ENCODE results near the gene TOP1.

Gene TOP1

DNA sequence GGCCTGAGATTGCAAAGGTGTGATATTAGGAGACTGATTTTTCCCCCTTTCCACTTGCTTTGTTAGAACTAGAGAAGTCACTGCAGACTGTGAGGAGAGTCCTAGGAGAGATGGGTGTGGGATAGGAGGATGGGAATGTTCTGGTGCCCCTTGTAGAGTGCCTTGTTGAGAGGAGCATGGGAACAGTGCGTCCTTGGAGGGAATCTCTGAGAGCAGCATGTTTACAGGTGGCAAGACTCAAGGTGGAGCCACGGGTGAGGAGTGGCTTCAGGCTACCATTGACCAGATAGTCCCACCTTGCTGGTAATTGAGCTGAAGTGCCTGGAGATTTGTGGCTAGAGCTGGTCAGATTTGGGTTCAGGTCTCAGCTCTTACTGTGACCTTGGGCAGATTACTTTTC, 114.7 kb downstream of the TOP1 start:
- DNase-seq = no peak
- H3K27me3 Mint-ChIP-seq = no peaks in the 10 kb centered on the region
- H3K4me1 Mint-ChIP-seq = peaks cover 97% of the 10 kb centered on the region
- ATAC-seq = no peak
- no peaks in the 10 kb centered on the region for H3K9me3 Mint-ChIP-seq
- peak overlapping the region; percentile 88 to 90 for H3K4me3 Mint-ChIP-seq
- peak overlapping the region in 1 of 2 donors; percentile 52 for H3K27ac Mint-ChIP-seq

DNA sequence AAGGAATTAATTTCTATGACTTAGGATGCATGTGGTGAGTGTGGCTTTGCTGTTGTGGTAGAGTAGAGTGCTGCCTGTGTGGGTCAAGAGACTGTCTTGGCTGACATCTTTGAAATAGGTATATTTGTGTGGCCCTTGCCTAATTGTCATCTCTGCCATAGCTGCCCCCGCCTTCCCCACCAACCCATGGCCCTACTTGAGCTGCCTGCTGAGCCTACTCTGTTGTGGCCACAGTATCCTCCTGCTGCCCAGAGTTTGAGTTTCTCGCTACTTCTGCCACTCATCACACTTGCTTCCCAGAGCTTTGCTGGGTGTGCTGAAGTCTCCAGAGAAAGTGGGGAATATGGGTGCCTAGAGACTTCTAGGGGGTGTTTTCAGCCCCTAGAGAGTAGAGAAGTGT, 116.7 kb downstream of the TOP1 start:
- Mint-ChIP-seq H3K27ac (peak overlapping the region; percentile 24 to 90), H3K4me3 (peak overlapping the region; percentile 29 to 42), H3K27me3 (no peaks in the 10 kb centered on the region), H3K9me3 (no peaks in the 10 kb centered on the region), H3K4me1 (peaks cover 100% of the 10 kb centered on the region)
- ATAC-seq (no peak), DNase-seq (no peak)

DNA sequence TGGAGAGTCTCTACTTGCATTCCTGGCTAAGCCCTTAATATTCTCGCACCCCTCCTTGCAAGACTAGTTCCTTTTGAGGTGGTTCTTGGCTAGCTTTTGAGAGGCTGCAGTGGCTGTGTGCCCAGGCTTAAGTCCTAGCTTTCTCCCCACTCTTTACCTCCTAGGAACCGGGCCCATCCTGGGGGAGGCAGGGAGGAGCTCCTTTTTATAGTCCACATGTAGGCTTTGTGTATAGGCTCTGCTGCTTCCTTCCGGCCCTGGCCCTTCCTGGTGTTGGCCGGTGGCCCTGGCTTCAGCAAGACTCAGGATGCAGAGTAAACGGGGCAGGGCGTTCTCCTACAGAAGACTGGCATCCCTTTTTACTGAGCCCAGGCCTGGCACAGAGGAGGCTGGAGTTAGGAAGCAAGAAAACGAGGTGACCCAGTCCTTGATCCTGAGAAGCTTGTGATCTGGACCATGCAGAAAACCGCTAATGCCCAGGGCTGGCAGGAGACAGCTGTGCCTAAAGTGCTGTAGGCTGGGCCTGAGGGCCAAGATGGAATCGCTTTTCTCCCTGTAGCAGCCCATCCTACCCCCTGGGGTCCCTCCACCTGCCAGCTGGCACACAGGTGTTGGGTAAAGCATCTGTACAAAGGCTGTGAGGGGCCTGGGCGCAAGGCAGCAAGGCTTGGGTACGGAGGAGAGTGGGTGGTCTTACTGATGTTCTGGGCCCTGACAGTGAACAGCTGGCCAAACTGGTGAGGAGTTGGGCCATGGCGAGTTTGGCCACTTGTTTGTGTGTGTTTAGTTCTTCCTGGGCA, 117.4 kb downstream of the TOP1 start:
- no peak for DNase-seq

DNA sequence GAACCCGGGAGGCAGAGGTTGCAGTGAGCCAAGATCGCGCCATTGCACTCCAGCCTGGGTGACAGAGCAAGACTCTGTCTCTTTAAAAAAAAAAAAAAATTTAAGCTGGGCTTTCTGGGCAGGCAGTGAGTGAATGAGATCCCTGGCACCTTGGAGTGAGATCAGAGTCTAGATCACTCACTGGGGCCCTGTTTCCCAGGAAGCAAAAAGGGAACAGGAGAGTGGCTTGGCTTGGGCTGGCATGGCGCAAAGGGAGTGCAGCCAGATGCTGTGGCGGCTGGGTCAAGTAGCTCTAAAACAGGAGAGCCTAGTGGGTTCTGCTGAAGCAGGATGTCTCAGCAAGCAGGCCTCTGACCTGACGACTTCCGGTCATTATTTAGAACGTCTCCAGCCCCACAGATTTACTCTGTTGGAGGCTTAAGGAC, 119.2 kb downstream of the TOP1 start:
- Mint-ChIP-seq H3K27me3 (no peaks in the 10 kb centered on the region), H3K27ac (peak overlapping the region; percentile 75 to 83), H3K4me3 (peak overlapping the region; percentile 21 to 29), H3K9me3 (no peaks in the 10 kb centered on the region), H3K4me1 (peaks cover 100% of the 10 kb centered on the region)
- no peak for DNase-seq
- ATAC-seq = no peak

More for the DNA sequence above, 117.4 kb downstream of the TOP1 start:
- ATAC-seq = no peak
- peak overlapping the region; percentile 86 to 90 for H3K27ac Mint-ChIP-seq
- peaks cover 100% of the 10 kb centered on the region for H3K4me1 Mint-ChIP-seq
- H3K4me3 Mint-ChIP-seq = peak overlapping the region; percentile 21 to 64
- no peaks in the 10 kb centered on the region for H3K27me3 Mint-ChIP-seq
- no peaks in the 10 kb centered on the region for H3K9me3 Mint-ChIP-seq

DNA sequence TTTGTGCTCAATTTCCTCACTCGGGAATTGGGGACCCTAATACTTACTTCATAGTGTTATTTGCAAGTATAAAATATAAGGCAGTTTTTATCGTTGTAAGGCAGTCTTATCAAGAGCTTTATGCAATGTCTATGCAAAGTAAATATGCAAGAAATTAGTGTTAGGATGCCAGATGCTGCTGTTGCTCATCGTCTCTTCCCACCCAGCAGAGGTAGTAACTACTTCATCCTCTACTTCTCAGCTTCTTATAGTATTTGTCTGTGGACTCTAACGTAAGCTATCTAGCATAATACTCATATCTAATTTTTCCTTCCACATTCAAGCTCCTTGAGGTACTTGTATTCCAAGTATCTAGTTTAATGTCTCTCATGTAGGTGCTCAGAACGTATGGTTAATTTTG, 120.3 kb downstream of the TOP1 start:
- H3K27ac Mint-ChIP-seq = peak overlapping the region; percentile 1 to 49
- DNase-seq (no peak), ATAC-seq (no peak)
- peaks cover 100% of the 10 kb centered on the region for H3K4me1 Mint-ChIP-seq
- no peaks in the 10 kb centered on the region for H3K27me3 Mint-ChIP-seq
- H3K4me3 Mint-ChIP-seq = peak overlapping the region in 1 of 2 donors; percentile 19
- H3K9me3 Mint-ChIP-seq = no peaks in the 10 kb centered on the region

DNA sequence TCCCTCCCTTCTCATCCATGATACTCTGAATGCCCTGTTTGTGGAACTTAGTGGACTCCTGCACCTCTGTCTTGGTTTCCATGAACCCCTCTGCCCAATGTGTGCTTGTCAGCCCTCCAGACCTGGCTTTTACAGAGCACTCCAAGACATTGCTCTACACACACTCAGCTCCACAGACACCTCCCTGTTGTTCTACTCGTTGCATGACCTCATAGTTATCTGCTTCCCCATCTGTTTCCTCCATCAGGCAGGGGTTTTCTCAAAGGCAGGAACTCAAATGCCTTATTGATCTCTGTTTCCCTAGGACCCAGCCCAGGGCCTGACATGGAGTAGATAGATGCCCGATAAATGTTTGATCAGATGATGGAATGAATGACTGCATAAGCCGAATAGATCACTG, 122.0 kb downstream of the TOP1 start:
- DNase-seq (no peak), ATAC-seq (peak; percentile 45)
- H3K4me3 Mint-ChIP-seq = peak overlapping the region; percentile 1 to 57
- peak overlapping the region; percentile 34 to 42 for H3K27ac Mint-ChIP-seq
- H3K4me1 Mint-ChIP-seq = peaks cover 100% of the 10 kb centered on the region
- H3K27me3 Mint-ChIP-seq = no peaks in the 10 kb centered on the region
- H3K9me3 Mint-ChIP-seq = no peaks in the 10 kb centered on the region

DNA sequence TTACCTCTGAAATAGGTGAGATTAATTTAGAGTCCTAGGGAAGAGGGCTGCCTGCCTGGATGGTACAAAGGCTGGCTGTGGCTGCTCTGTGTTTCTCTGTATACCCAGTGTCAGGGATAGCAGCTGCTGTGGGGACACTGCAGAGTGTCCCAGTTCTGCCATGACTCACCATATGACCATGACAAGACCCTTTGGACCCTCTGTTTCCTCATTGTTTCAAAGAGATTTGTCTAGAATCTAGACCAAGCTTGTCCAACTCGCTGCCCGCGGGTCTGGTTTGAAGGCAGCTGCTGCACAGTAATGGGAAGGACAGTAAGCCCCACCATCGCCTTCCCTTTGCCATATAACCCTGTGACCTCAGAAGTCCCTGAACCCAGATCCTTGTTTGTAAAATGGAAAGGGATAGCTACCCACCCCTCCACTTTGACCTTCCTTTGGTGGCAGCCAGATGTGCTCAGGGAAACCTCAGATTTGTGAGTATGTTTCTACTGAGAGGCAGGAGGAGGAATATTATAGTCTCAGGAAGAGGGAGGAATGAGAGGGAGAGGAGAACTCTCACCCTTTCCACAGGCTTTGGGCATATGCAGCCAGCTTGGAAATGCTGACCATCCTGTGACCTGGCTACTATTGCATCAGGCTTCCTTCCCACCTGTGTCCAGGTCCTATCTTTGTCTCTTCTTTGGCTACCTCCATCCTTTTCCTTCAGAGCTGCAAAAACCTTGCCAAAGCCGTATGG, 122.7 kb downstream of the TOP1 start:
- no peaks in the 10 kb centered on the region for H3K27me3 Mint-ChIP-seq
- H3K9me3 Mint-ChIP-seq = no peaks in the 10 kb centered on the region
- H3K4me1 Mint-ChIP-seq = peaks cover 100% of the 10 kb centered on the region
- no peak for ATAC-seq
- H3K27ac Mint-ChIP-seq = peak overlapping the region; percentile 49 to 59
- DNase-seq = no peak
- H3K4me3 Mint-ChIP-seq = peak overlapping the region; percentile 1 to 57

DNA sequence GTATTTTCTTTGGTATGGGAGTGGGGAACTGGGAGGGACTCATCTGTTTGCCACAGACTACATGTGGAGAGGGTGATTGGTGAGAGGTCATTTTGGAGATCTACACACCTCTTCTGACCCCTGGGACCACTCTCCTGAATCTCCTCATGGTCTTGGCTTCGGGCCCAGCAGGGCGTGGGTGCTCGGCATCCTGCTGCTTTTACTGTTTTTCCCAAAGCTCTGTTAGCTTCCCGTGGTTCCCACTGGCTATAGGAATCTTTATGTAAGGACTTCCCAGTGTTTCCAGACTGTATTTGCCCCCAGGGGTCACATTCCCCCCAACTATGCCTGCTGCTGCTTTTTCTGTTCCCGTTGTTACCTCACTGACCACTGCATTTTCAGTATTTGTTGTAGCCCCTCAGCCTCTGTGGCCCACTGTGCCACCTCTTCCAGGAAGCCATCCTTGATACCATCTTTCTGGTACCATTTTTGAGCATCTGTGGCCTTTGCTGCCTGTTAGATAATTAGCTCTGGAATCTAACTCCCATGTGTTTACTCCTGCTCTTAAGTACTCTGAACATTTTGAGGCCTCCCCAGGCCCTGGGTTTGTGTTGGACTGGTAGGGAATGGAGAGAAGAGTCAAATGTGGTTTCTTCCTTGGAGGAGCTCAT, 123.6 kb downstream of the TOP1 start:
- ATAC-seq = no peak
- H3K4me3 Mint-ChIP-seq = peak overlapping the region; percentile 15 to 58

DNA sequence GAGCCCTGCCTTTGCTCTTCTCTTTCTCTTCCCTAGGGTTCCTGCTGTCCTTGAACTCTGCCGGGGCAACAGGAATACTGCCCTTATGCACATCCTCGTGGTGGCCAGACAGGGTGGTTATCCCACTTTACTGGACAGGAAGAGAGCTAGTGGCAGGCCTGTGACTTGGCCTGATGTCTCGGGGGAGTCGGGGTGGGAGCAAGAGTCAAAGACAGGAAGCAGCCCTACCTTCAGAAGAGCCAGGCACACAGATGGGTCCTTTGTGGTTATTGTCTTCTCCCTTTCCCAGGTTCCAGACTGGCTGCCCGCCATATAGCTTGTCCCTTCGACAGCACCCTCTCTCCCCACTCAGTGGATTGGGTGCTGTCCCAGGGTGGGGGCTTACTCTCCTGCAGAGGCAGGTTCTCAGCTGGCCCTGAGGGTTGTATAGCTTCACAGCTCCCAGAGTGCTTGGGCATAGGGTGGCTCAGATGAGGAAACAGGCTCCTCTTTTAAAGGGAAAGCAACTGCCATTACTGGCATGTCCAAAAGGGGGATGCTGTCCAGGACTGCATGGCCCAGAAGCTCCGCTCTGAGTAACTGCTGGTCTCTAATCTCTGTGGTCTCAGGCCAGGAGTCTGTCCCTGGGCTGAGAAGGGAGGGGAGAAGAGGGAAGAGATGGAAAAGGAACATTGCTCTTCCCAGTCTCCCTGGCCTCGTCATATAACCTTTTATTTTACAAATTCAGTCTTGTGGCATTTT, 126.0 kb downstream of the TOP1 start:
- peak overlapping the region; percentile 98 for H3K27ac Mint-ChIP-seq
- DNase-seq (no peak), ATAC-seq (no peak)
- H3K4me3 Mint-ChIP-seq = peak overlapping the region; percentile 61 to 64
- no peaks in the 10 kb centered on the region for H3K9me3 Mint-ChIP-seq
- peaks cover 100% of the 10 kb centered on the region for H3K4me1 Mint-ChIP-seq
- H3K27me3 Mint-ChIP-seq = no peaks in the 10 kb centered on the region

More for the DNA sequence above, 123.6 kb downstream of the TOP1 start:
- no peaks in the 10 kb centered on the region for H3K9me3 Mint-ChIP-seq
- H3K4me1 Mint-ChIP-seq = peaks cover 100% of the 10 kb centered on the region
- H3K27me3 Mint-ChIP-seq = no peaks in the 10 kb centered on the region
- peak overlapping the region; percentile 49 to 86 for H3K27ac Mint-ChIP-seq
- no peak for DNase-seq

DNA sequence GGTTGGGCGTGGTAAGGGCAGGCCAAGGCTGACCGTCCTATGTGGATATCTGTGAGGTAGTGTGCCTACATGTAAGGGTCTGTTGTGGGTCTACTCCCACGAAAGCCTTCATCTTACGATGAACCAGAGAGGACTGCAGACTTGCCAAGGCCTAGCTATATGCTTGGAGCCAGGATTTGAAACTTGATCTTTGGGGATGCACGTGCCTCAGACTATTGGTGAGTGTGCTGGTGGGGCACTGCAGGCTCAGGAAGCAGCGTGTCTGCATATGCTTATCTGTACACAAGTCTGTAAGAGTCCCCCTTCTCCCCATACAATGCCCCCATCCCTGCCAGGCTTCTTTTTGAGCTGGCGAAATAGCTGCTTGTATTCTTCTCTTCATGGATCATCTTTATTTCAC, 126.6 kb downstream of the TOP1 start:
- Mint-ChIP-seq H3K27me3 (no peaks in the 10 kb centered on the region), H3K4me1 (peaks cover 100% of the 10 kb centered on the region), H3K4me3 (peak overlapping the region; percentile 9 to 61), H3K27ac (peak overlapping the region; percentile 98), H3K9me3 (no peaks in the 10 kb centered on the region)
- DNase-seq (no peak), ATAC-seq (no peak)

DNA sequence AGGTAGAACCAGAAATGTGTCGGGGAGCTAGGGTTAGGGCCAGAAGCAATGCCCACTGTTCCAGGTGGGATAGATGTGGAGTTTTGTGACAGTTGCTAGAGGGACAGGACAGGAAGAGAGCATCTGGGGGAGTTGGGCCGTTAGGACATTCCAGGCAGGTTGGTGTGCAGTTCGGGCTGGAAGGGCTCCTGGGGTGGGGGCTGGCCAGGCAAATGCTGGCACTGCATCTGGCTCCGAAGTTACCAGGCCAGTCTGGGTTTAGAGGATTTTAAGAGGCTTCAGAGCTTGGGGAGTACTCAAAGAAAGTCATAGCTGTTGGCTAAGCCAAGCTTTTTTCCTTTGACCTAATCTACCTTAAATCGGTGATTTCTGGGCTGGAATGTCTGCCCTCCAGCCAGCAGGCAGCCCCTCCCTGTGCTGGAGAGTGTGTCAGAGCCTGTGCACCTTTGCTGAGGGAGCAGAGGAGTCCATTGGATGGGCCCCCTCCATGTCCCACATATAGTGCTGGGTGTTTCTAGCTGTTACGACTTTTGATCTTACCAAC, 129.5 kb downstream of the TOP1 start:
- Mint-ChIP-seq H3K4me3 (peak overlapping the region; percentile 87 to 93), H3K4me1 (peaks cover 100% of the 10 kb centered on the region), H3K27me3 (no peaks in the 10 kb centered on the region), H3K9me3 (no peaks in the 10 kb centered on the region), H3K27ac (peak overlapping the region; percentile 97 to 98)
- ATAC-seq (no peak), DNase-seq (no peak)

DNA sequence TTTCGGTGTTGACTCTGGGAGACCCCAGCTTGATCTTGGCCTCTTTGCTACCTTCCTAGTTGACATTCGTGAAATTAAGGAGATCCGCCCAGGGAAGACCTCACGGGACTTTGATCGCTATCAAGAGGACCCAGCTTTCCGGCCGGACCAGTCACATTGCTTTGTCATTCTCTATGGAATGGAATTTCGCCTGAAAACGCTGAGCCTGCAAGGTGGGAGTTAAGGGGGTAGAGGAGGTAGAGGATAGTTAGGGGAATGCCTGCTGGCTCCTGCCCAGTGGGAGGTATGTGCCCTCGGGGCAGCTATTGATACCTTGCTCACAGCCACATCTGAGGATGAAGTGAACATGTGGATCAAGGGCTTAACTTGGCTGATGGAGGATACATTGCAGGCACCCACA, 130.9 kb downstream of the TOP1 start:
- ATAC-seq (no peak), DNase-seq (no peak)
- H3K27ac Mint-ChIP-seq = peak overlapping the region; percentile 89 to 93
- no peaks in the 10 kb centered on the region for H3K27me3 Mint-ChIP-seq
- H3K4me1 Mint-ChIP-seq = peaks cover 100% of the 10 kb centered on the region
- peak overlapping the region; percentile 12 to 93 for H3K4me3 Mint-ChIP-seq
- no peaks in the 10 kb centered on the region for H3K9me3 Mint-ChIP-seq

DNA sequence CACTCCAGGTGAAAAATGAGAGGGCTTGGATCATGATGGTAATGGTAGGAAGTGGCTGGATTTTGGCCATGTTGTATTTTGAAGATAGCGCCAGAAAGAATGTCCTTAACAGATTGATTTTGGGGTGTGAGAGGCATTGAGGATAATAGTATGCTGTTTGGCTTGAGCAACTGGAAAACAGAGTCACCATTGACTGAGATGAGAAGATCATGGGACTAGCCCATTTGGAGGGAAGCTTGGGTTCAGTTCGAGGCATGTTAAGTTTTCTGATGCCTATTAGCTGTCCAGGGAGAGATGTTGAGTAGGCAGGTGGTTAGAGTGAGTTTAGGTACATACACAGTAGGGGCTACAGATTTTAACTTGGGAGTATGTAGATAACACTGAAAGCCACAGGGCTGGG, 132.1 kb downstream of the TOP1 start:
- Mint-ChIP-seq H3K27me3 (no peaks in the 10 kb centered on the region), H3K9me3 (no peaks in the 10 kb centered on the region), H3K27ac (peak overlapping the region; percentile 90 to 93), H3K4me1 (peaks cover 98% of the 10 kb centered on the region), H3K4me3 (peak overlapping the region; percentile 13 to 93)
- no peak for ATAC-seq
- no peak for DNase-seq

DNA sequence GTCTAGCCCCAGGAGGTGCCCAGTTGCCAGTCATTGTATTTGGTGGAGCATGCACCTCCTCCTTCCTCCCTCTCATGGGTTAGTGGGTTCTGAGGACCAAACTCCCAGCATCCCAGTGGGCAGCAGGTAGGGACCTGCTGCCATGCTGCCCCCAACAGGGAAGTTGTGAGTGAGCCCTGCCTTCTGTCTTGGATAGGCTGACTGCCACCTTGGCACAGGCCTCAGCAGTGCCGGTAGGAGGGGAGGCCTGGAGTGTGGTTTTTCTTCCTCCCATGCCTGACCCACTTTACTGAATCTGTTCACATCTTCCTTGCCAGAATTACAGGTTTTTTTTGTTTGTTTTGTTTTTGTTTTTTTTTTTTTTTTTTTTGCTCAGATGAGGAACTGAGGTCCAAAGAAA, 133.3 kb downstream of the TOP1 start:
- DNase-seq (no peak), ATAC-seq (no peak)
- Mint-ChIP-seq H3K9me3 (no peaks in the 10 kb centered on the region), H3K27me3 (no peaks in the 10 kb centered on the region), H3K4me1 (peaks cover 98% of the 10 kb centered on the region), H3K27ac (peak overlapping the region; percentile 90 to 92), H3K4me3 (peak overlapping the region; percentile 43 to 63)

DNA sequence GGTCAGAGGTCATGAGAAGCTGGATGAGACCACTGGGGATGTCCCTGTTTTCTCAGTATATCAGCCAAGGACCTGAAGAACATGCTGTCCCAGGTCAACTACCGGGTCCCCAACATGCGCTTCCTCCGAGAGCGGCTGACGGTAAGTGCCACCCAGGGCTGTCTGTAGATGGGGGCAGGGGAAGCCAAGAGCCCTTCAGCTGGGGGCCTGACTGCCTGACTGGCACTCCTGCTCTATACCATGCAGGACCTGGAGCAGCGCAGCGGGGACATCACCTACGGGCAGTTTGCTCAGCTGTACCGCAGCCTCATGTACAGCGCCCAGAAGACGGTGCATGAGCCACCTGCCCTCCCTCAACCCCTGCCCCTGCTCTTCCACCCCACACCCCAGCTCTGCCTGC, 133.8 kb downstream of the TOP1 start:
- H3K4me1 Mint-ChIP-seq = peaks cover 98% of the 10 kb centered on the region
- DNase-seq (no peak), ATAC-seq (no peak)
- no peaks in the 10 kb centered on the region for H3K27me3 Mint-ChIP-seq
- no peaks in the 10 kb centered on the region for H3K9me3 Mint-ChIP-seq
- peak overlapping the region in 1 of 2 donors; percentile 63 for H3K4me3 Mint-ChIP-seq
- peak overlapping the region; percentile 84 to 90 for H3K27ac Mint-ChIP-seq
